Ovary (tissue), 3 donors: ENCODE results near the gene NIPSNAP3A.

Experiments
- CTCF ChIP-seq, 3 donors: fragments of 450-650 bp in 2 of 3; fragments of 200-600 bp in 1 of 3; IDR thresholded peaks; one replicate each; pipeline versions ENCODE4 v1.5.1 to v1.8.0; 2016 to 2022; ENCODE audit warnings: antibody characterized with exemption in 3 of 3, mild to moderate bottlenecking in 1 of 3
- EP300 ChIP-seq: sonication (generic); formaldehyde crosslinking; IDR thresholded peaks from one replicate; pipeline ENCODE4 v1.6.1; 2017; ENCODE audit warnings: antibody characterized with exemption
- POLR2A ChIP-seq: fragments of 450-650 bp; IDR thresholded peaks from one replicate; pipeline ENCODE4 v1.6.1; 2017; ENCODE audit warnings: antibody characterized with exemption, mild to moderate bottlenecking, moderate library complexity
- donor health status: DM: no; HTN: no; CAD: no.

DNA sequence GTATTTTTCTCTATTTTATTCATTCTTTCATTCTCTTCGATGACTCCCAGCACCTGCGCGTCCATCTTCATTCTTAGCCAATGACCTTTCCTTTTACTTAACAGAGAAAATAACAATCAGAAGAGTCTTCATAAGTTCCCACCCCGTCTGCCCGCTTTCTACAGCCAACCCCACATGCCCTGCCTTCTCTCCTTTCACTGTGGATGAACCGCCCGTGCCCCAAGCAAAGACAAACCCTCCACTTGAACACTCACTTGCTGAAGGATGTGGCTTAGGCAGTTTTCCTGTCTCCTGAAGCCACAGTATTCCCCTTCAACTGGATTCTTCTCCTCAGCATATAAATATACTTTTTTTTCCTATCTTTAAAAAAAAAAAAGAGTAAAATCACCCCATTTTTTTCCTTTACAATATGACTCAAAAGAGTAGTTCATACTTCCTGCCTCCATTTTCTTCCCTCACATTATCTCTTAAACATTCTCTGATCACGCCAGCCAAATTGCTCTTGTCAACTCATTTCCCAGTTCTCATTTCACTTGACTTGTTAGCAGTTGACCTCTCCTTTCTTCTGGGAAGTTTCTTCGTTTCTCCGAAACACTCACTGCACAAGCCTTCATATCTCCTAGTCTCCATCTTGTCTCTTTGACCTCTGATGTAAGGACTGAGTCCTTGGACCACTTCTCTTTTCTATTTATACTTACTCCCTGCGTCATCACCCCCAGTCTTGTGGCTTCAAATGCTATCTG is 27.5 kb downstream of the NIPSNAP3A start:
- no peak for TF ChIP-seq CTCF (IDR thresholded peaks at IDR 0.05)
- TF ChIP-seq POLR2A, result no peak
- no peak for TF ChIP-seq EP300
